Mononuclear cell (primary cell): ENCODE data around the gene CST9. TPM values are rescaled to one million over a fixed set of nuclear protein-coding genes. Genes with fewer than 3 reads are reported as not detected.
A peak's percentile ranks its signal among the peaks of the same experiment; 100 is the strongest.
"Not testable (repeated sequence)": the region's sequence is repeated elsewhere in the genome, so short reads cannot be mapped to it uniquely, and the experiment has no call there.

Experiments used
- H3K27me3 ChIP-seq: 2 replicates; pipeline ENCODE4 v1.6.0; 2011; ENCODE audit warnings: low read length, control low read depth; ENCODE audit not compliant: insufficient read depth
- H3K4me1 ChIP-seq: 2 replicates; pipeline ENCODE4 v1.5.1; 2011; ENCODE audit warnings: mild to moderate bottlenecking, low read length, control low read depth; ENCODE audit not compliant: insufficient read depth
- H3K4me3 ChIP-seq: 2 replicates; pipeline ENCODE4 v1.5.1; 2011; ENCODE audit warnings: mild to moderate bottlenecking, low read length, moderate library complexity
- H3K9me3 ChIP-seq: 2 replicates; pipeline ENCODE4 v1.5.1; 2011; ENCODE audit warnings: low read depth, mild to moderate bottlenecking, control low read depth, low read length
- total RNA-seq: library from RNA; depleted of rRNA; stranded (reverse); fragments of >200 nt; gene quantifications from one replicate; pipeline ENCODE4 v1.2.3, GENCODE V29; 2012

CST9 gene
- total RNA-seq, 1 donor = not detected

GRCh38 chr20:23631981-23632710 is 26.4 kb upstream of the CST9 start:
- no peaks in the 10 kb centered on the region for H3K27me3 ChIP-seq
- no peak overlapping the region for H3K4me3 ChIP-seq
- H3K9me3 ChIP-seq = no peaks in the 10 kb centered on the region
- peaks cover 66% of the 10 kb centered on the region for H3K4me1 ChIP-seq

- Histone ChIP-seq H3K27me3 (no peaks in the 10 kb centered on the region), H3K4me1 (peaks cover 63% of the 10 kb centered on the region), H3K9me3 (no peaks in the 10 kb centered on the region), H3K4me3 (no peak overlapping the region)
These were observed 25.6 kb upstream of the CST9 start for GRCh38 chr20:23631226-23631822.

GRCh38 chr20:23630392-23630849 is 24.7 kb upstream of the CST9 start:
- no peaks in the 10 kb centered on the region for H3K9me3 ChIP-seq
- no peak overlapping the region for H3K4me3 ChIP-seq
- peaks cover 60% of the 10 kb centered on the region for H3K4me1 ChIP-seq
- H3K27me3 ChIP-seq = no peaks in the 10 kb centered on the region

GRCh38 chr20:23629542-23630391 is 24.1 kb upstream of the CST9 start:
- no peaks in the 10 kb centered on the region for H3K9me3 ChIP-seq
- H3K4me1 ChIP-seq = peaks cover 54% of the 10 kb centered on the region
- H3K4me3 ChIP-seq = no peak overlapping the region
- H3K27me3 ChIP-seq = no peaks in the 10 kb centered on the region

GRCh38 chr20:23629017-23629541 is 23.4 kb upstream of the CST9 start:
- Histone ChIP-seq H3K4me3 (no peak overlapping the region), H3K9me3 (no peaks in the 10 kb centered on the region), H3K27me3 (no peaks in the 10 kb centered on the region), H3K4me1 (peaks cover 49% of the 10 kb centered on the region)

- Histone ChIP-seq H3K27me3 (no peaks in the 10 kb centered on the region), H3K4me1 (peaks cover 49% of the 10 kb centered on the region), H3K9me3 (no peaks in the 10 kb centered on the region), H3K4me3 (no peak overlapping the region)
These were observed 22.8 kb upstream of the CST9 start for GRCh38 chr20:23628402-23629016.

- Histone ChIP-seq H3K9me3 (no peaks in the 10 kb centered on the region), H3K27me3 (no peaks in the 10 kb centered on the region), H3K4me3 (no peak overlapping the region), H3K4me1 (peaks cover 51% of the 10 kb centered on the region)
These were observed 21.8 kb upstream of the CST9 start for GRCh38 chr20:23627501-23627900.

- Histone ChIP-seq H3K4me1 (peaks cover 41% of the 10 kb centered on the region), H3K9me3 (no peaks in the 10 kb centered on the region), H3K4me3 (no peak overlapping the region), H3K27me3 (no peaks in the 10 kb centered on the region)
These were observed 20.4 kb upstream of the CST9 start for GRCh38 chr20:23626040-23626620.

- peaks cover 40% of the 10 kb centered on the region for H3K4me1 ChIP-seq
- H3K27me3 ChIP-seq = no peaks in the 10 kb centered on the region
- no peak overlapping the region for H3K4me3 ChIP-seq
- H3K9me3 ChIP-seq = no peaks in the 10 kb centered on the region
These were observed 19.7 kb upstream of the CST9 start for GRCh38 chr20:23625236-23625964.

GRCh38 chr20:23624324-23624691 is 18.6 kb upstream of the CST9 start:
- peaks cover 29% of the 10 kb centered on the region for H3K4me1 ChIP-seq

GRCh38 chr20:23623666-23624323 is 18.1 kb upstream of the CST9 start:
- Histone ChIP-seq H3K27me3 (no peaks in the 10 kb centered on the region), H3K4me3 (no peak overlapping the region), H3K4me1 (peaks cover 24% of the 10 kb centered on the region), H3K9me3 (no peaks in the 10 kb centered on the region)

More at GRCh38 chr20:23624324-23624691, 18.6 kb upstream of the CST9 start:
- H3K9me3 ChIP-seq = no peaks in the 10 kb centered on the region
- no peak overlapping the region for H3K4me3 ChIP-seq
- no peaks in the 10 kb centered on the region for H3K27me3 ChIP-seq

- no peaks in the 10 kb centered on the region for H3K9me3 ChIP-seq
- no peaks in the 10 kb centered on the region for H3K27me3 ChIP-seq
- peaks cover 19% of the 10 kb centered on the region for H3K4me1 ChIP-seq
- H3K4me3 ChIP-seq = peak overlapping the region; percentile 30
These were observed 17.2 kb upstream of the CST9 start for GRCh38 chr20:23622839-23623343.

GRCh38 chr20:23622401-23622800 is 16.7 kb upstream of the CST9 start:
- H3K27me3 ChIP-seq, H3K4me3 ChIP-seq, H3K9me3 ChIP-seq: not testable (repeated sequence)
- peaks cover 19% of the 10 kb centered on the region for H3K4me1 ChIP-seq
